CD4-positive, alpha-beta T cell treated with Interleukin-6 for 4 hours (primary cell): ENCODE data around the gene ZXDC.

Experiments
- DNase-seq: peaks from one replicate; pipeline ENCODE4 v3.0.0-alpha.2; 2020; ENCODE audit warnings: mixed read lengths

The ZXDC gene

GRCh38 chr3:126432361-126433104 is 43.2 kb downstream of the ZXDC start:
- no peak for DNase-seq

GRCh38 chr3:126431103-126431534 is 44.6 kb downstream of the ZXDC start:
- no peak for DNase-seq

GRCh38 chr3:126424751-126425150 is 50.9 kb downstream of the ZXDC start:
- DNase-seq, result no peak

GRCh38 chr3:126424039-126424717 is 51.5 kb downstream of the ZXDC start:
- DNase-seq, result no peak

- no peak for DNase-seq
These were observed 52.3 kb downstream of the ZXDC start for GRCh38 chr3:126423191-126424038.

GRCh38 chr3:126422571-126423091 is 53.1 kb downstream of the ZXDC start:
- no peak for DNase-seq

GRCh38 chr3:126422121-126422520 is 53.6 kb downstream of the ZXDC start:
- DNase-seq, result no peak

GRCh38 chr3:126421573-126422119 is 54.0 kb downstream of the ZXDC start:
- no peak for DNase-seq

GRCh38 chr3:126419886-126420786 is 55.6 kb downstream of the ZXDC start:
- DNase-seq, result no peak

- DNase-seq, result no peak
These were observed 56.5 kb downstream of the ZXDC start for GRCh38 chr3:126419151-126419703.

- no peak for DNase-seq
These were observed 57.0 kb downstream of the ZXDC start for GRCh38 chr3:126418661-126419131.

- no peak for DNase-seq
These were observed 57.6 kb downstream of the ZXDC start for GRCh38 chr3:126417981-126418530.

GRCh38 chr3:126417515-126417914 is 58.2 kb downstream of the ZXDC start:
- DNase-seq, result no peak

- no peak for DNase-seq
These were observed 58.7 kb downstream of the ZXDC start for GRCh38 chr3:126416943-126417342.

GRCh38 chr3:126415661-126416591 is 59.8 kb downstream of the ZXDC start:
- DNase-seq, result no peak

GRCh38 chr3:126414961-126415660 is 60.6 kb downstream of the ZXDC start:
- DNase-seq, result no peak

- DNase-seq, result no peak
These were observed 61.3 kb downstream of the ZXDC start for GRCh38 chr3:126414406-126414805.

GRCh38 chr3:126413693-126414080 is 62.0 kb downstream of the ZXDC start:
- no peak for DNase-seq
